DND-41 (cell line): ENCODE data around the gene SLC35F3.
"Not testable (repeated sequence)": the region's sequence is repeated elsewhere in the genome, so short reads cannot be mapped to it uniquely, and the experiment has no call there.

Experiments used
- EZH2 ChIP-seq: IDR thresholded peaks from 3 replicates; pipeline ENCODE4 v1.6.1; 2012; ENCODE audit warnings: borderline replicate concordance, low read depth, mild to moderate bottlenecking, moderate library complexity, low read length, inconsistent platforms; ENCODE audit not compliant: severe bottlenecking
- TF ChIP-seq, protein P1 (sequence below): IDR thresholded peaks from 2 replicates; pipeline ENCODE4 v1.5.1; 2012; ENCODE audit warnings: borderline replicate concordance, low read length, moderate library complexity, mild to moderate bottlenecking; ENCODE audit not compliant: poor library complexity, severe bottlenecking; ENCODE audit errors: extremely low read depth

DNA sequence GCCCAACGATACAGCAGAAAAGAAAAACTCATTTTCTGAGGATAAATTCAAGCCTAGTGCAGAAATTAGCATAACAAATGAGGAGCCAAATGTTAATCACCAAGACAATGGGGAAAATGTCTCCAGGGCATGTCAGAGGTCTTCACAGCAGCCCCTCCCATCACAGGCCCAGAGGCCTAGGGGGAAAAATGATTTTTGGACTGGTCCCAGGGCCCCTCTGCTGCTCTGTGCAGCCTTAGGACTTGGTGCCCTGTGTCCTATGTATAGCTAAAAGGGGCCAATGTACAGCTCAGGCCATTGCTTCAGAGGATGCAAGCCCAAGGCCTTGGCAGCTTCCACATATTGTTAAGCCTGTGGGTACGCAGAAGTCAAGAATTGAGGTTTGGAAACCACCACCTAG lies 13.3 kb upstream of the SLC35F3 start:
- TF ChIP-seq, protein P1, sequence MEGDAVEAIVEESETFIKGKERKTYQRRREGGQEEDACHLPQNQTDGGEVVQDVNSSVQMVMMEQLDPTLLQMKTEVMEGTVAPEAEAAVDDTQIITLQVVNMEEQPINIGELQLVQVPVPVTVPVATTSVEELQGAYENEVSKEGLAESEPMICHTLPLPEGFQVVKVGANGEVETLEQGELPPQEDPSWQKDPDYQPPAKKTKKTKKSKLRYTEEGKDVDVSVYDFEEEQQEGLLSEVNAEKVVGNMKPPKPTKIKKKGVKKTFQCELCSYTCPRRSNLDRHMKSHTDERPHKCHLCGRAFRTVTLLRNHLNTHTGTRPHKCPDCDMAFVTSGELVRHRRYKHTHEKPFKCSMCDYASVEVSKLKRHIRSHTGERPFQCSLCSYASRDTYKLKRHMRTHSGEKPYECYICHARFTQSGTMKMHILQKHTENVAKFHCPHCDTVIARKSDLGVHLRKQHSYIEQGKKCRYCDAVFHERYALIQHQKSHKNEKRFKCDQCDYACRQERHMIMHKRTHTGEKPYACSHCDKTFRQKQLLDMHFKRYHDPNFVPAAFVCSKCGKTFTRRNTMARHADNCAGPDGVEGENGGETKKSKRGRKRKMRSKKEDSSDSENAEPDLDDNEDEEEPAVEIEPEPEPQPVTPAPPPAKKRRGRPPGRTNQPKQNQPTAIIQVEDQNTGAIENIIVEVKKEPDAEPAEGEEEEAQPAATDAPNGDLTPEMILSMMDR, result not testable (repeated sequence)
- not testable (repeated sequence) for TF ChIP-seq EZH2
